HepG2 (cell line): ENCODE results near the gene TUBA1C. TPM values are rescaled to one million over a fixed set of nuclear protein-coding genes. Genes with fewer than 3 reads are reported as not detected.

Experiments used
- FOXP4 ChIP-seq: sonication (generic); formaldehyde crosslinking; IDR thresholded peaks from 2 replicates; pipeline ENCODE4 v1.4.0; 2020; ENCODE audit warnings: missing genetic modification reagents
- KDM3A ChIP-seq: IDR thresholded peaks from 2 replicates; pipeline ENCODE4 v1.6.1; 2018; ENCODE audit warnings: low read depth, missing compliant biosample characterization
- LCORL ChIP-seq, 2 experiments: fragments of 450-650 bp in 1 of 2; sonication (generic) in 1 of 2; formaldehyde crosslinking in 1 of 2; IDR thresholded peaks; 2 replicates each; pipeline versions ENCODE4 v1.5.0 to v1.6.1; 2017 to 2020; ENCODE audit warnings: antibody characterized with exemption in 1 of 2, missing genetic modification reagents in 1 of 2
- MAZ ChIP-seq, 2 experiments: sonication (generic) in 1 of 2; formaldehyde crosslinking in 1 of 2; IDR thresholded peaks; 2 replicates each; pipeline versions ENCODE4 v1.5.0 to v1.6.1; 2012 to 2020; ENCODE audit warnings: low read depth in 2 of 2, mild to moderate bottlenecking in 2 of 2, borderline replicate concordance in 1 of 2, improper control_type of control experiment in 1 of 2, low read length in 1 of 2, missing genetic modification reagents in 1 of 2, moderate library complexity in 1 of 2
- RFXAP ChIP-seq: sonication (generic); formaldehyde crosslinking; IDR thresholded peaks from 2 replicates; pipeline ENCODE4 v1.4.0; 2020; ENCODE audit warnings: missing genetic modification reagents, borderline replicate concordance
- SAFB2 ChIP-seq: sonication (generic); formaldehyde crosslinking; IDR thresholded peaks from 2 replicates; pipeline ENCODE4 v1.5.1; 2020; ENCODE audit warnings: missing genetic modification reagents, low read depth, mild to moderate bottlenecking, borderline replicate concordance
- SALL1 ChIP-seq: sonication (generic); formaldehyde crosslinking; IDR thresholded peaks from 2 replicates; pipeline ENCODE4 v1.8.0; 2022; ENCODE audit warnings: mild to moderate bottlenecking, missing genetic modification reagents
- YY1 ChIP-seq: IDR thresholded peaks from 2 replicates; pipeline ENCODE4 v1.6.1; 2011; ENCODE audit warnings: low read length, low read depth, moderate library complexity, mild to moderate bottlenecking; ENCODE audit not compliant: insufficient read depth, insufficient replicate concordance
- ZNF256 ChIP-seq: sonication (generic); formaldehyde crosslinking; conservative IDR thresholded peaks from 2 replicates; pipeline ENCODE4 v1.4.0; 2020; ENCODE audit warnings: missing genetic modification reagents
- ZNF274 ChIP-seq: sonication (generic); formaldehyde crosslinking; IDR thresholded peaks from 2 replicates; pipeline ENCODE4 v1.5.1; 2020; ENCODE audit warnings: mild to moderate bottlenecking, missing genetic modification reagents
- ZNF430 ChIP-seq: sonication (generic); formaldehyde crosslinking; IDR thresholded peaks from 2 replicates; pipeline ENCODE4 v1.9.0; 2021; ENCODE audit warnings: mild to moderate bottlenecking, missing genetic modification reagents
- ZNF431 ChIP-seq: sonication (generic); formaldehyde crosslinking; IDR thresholded peaks from 2 replicates; pipeline ENCODE4 v1.9.0; 2022; ENCODE audit warnings: missing genetic modification reagents, low read depth, mild to moderate bottlenecking, borderline replicate concordance
- ZNF878 ChIP-seq: sonication (generic); formaldehyde crosslinking; IDR thresholded peaks from 2 replicates; pipeline ENCODE4 v1.8.1; 2023; ENCODE audit warnings: mild to moderate bottlenecking, missing genetic modification reagents, moderate library complexity
- polyA plus RNA-seq, 8 experiments: library from polyadenylated mRNA; depleted of rRNA in 3 of 8; stranded (reverse) in 7 of 8; unstranded in 1 of 8; fragments of >200 nt; fragmentation: Illumina TruSeq in 4 of 8; extraction: Trizol in 4 of 8; gene quantifications; 2 replicates each; pipeline versions ENCODE4 v1.2.1 to v1.2.3, GENCODE V29; 2011 to 2016; ENCODE audit warnings: low read depth in 4 of 8, missing spikeins in 1 of 8, mixed read lengths in 1 of 8; ENCODE audit not compliant: insufficient read depth in 1 of 8
- total RNA-seq, 5 experiments: library from RNA; depleted of rRNA; stranded (reverse); fragments of >200 nt; fragmentation: Illumina TruSeq; extraction: Trizol; gene quantifications; 2 replicates each; pipeline ENCODE4 v1.2.3, GENCODE V29; 2016; ENCODE audit warnings: low read depth in 1 of 5
- TF ChIP-seq, protein P1 (sequence below): sonication (generic); formaldehyde crosslinking; IDR thresholded peaks from 2 replicates; pipeline ENCODE4 v1.8.1; 2023; ENCODE audit warnings: mild to moderate bottlenecking, moderate library complexity, missing genetic modification reagents
- TF ChIP-seq, protein P2 (sequence below), 2 experiments: sonication (generic) in 1 of 2; formaldehyde crosslinking in 1 of 2; IDR thresholded peaks; 2 replicates each; pipeline versions ENCODE4 v1.4.0 to v1.6.1; 2018 to 2020; ENCODE audit warnings: missing genetic modification reagents in 2 of 2, borderline replicate concordance in 1 of 2, low read depth in 1 of 2, mild to moderate bottlenecking in 1 of 2, missing biosample characterization in 1 of 2
- TF ChIP-seq, protein P3 (sequence below): sonication (generic); formaldehyde crosslinking; IDR thresholded peaks from 2 replicates; pipeline ENCODE4 v1.8.0; 2022; ENCODE audit warnings: mild to moderate bottlenecking, missing genetic modification reagents; ENCODE audit not compliant: insufficient replicate concordance
- TF ChIP-seq, protein P4 (sequence below): sonication (generic); formaldehyde crosslinking; IDR thresholded peaks from 2 replicates; pipeline ENCODE4 v1.4.0; 2020; ENCODE audit warnings: missing genetic modification reagents

TUBA1C gene
- total and polyA plus RNA-seq, 2 of the 13 experiments (the other 11 are each of a cell fraction or from before 2014, with no cell fraction given), result 693 to 1,075 TPM

- peak; percentile 88 for TF ChIP-seq YY1
- TF ChIP-seq, protein P1, sequence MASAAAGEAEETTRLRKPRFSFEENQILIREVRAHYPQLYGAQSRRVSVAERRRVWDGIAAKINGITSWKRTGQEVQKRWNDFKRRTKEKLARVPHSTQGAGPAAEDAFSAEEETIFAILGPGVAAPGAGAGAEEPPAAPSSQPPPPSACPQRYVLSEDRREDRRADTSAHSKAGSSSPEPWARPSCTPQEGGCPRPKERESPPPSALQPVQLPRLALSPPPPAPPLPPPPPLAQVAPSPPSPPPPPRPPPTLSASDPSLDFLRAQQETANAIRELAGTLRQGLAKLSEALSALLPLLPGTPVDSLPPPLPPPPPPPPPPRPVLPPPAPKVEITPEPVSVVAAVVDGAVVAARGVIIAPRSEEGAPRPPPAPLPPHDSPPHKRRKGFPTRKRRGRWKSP (CRISPR knock-in tag), result peak; percentile 77; the same call in 1 of the 2 replicates
- TF ChIP-seq LCORL (IDR thresholded peaks at IDR 0.05), result no peak
- TF ChIP-seq LCORL (CRISPR knock-in tag; IDR thresholded peaks at IDR 0.05), result 0 out of 2 replicates have a peak, but pooled peaks have one; percentile 30
- TF ChIP-seq KDM3A, result no peak
- TF ChIP-seq SAFB2 (CRISPR knock-in tag), result no peak
- TF ChIP-seq ZNF256 (CRISPR knock-in tag), result 0 out of 2 replicates have a peak, but pooled peaks have one; percentile 23
- TF ChIP-seq, protein P2, sequence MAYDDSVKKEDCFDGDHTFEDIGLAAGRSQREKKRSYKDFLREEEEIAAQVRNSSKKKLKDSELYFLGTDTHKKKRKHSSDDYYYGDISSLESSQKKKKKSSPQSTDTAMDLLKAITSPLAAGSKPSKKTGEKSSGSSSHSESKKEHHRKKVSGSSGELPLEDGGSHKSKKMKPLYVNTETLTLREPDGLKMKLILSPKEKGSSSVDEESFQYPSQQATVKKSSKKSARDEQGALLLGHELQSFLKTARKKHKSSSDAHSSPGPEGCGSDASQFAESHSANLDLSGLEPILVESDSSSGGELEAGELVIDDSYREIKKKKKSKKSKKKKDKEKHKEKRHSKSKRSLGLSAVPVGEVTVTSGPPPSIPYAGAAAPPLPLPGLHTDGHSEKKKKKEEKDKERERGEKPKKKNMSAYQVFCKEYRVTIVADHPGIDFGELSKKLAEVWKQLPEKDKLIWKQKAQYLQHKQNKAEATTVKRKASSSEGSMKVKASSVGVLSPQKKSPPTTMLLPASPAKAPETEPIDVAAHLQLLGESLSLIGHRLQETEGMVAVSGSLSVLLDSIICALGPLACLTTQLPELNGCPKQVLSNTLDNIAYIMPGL (CRISPR knock-in tag; IDR thresholded peaks at IDR 0.05; ENCODE audit: borderline replicate concordance in 1 of 2, low read depth in 1 of 2), result peak in 1 of 2 experiments; percentile 76; a peak in 2 of 4 replicates
- peak; percentile 97; the same call in 1 of the 2 replicates for TF ChIP-seq ZNF878 (CRISPR knock-in tag)
- peak; percentile 80; the same call in 1 of the 2 replicates for TF ChIP-seq ZNF430
- TF ChIP-seq ZNF274 (CRISPR knock-in tag), result 0 out of 2 replicates have a peak, but pooled peaks have one; percentile 35
- TF ChIP-seq, protein P3, sequence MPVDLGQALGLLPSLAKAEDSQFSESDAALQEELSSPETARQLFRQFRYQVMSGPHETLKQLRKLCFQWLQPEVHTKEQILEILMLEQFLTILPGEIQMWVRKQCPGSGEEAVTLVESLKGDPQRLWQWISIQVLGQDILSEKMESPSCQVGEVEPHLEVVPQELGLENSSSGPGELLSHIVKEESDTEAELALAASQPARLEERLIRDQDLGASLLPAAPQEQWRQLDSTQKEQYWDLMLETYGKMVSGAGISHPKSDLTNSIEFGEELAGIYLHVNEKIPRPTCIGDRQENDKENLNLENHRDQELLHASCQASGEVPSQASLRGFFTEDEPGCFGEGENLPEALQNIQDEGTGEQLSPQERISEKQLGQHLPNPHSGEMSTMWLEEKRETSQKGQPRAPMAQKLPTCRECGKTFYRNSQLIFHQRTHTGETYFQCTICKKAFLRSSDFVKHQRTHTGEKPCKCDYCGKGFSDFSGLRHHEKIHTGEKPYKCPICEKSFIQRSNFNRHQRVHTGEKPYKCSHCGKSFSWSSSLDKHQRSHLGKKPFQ (CRISPR knock-in tag), result no peak
- 0 out of 2 replicates have a peak, but pooled peaks have one; percentile 59 for TF ChIP-seq MAZ (IDR thresholded peaks at IDR 0.05; ENCODE audit: borderline replicate concordance, low read depth, low read length)
- peak; percentile 49; the same call in 1 of the 2 replicates for TF ChIP-seq MAZ (CRISPR knock-in tag; IDR thresholded peaks at IDR 0.05; ENCODE audit: low read depth)
- peak; percentile 75; the same call in 1 of the 2 replicates for TF ChIP-seq RFXAP (CRISPR knock-in tag)
- 0 out of 2 replicates have a peak, but pooled peaks have one; percentile 53 for TF ChIP-seq ZNF431 (CRISPR knock-in tag)
- TF ChIP-seq FOXP4 (CRISPR knock-in tag), result no peak
- TF ChIP-seq, protein P4, sequence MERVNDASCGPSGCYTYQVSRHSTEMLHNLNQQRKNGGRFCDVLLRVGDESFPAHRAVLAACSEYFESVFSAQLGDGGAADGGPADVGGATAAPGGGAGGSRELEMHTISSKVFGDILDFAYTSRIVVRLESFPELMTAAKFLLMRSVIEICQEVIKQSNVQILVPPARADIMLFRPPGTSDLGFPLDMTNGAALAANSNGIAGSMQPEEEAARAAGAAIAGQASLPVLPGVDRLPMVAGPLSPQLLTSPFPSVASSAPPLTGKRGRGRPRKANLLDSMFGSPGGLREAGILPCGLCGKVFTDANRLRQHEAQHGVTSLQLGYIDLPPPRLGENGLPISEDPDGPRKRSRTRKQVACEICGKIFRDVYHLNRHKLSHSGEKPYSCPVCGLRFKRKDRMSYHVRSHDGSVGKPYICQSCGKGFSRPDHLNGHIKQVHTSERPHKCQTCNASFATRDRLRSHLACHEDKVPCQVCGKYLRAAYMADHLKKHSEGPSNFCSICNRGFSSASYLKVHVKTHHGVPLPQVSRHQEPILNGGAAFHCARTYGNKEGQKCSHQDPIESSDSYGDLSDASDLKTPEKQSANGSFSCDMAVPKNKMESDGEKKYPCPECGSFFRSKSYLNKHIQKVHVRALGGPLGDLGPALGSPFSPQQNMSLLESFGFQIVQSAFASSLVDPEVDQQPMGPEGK (CRISPR knock-in tag), result no peak; the same call in 1 of the 2 replicates
- TF ChIP-seq SALL1 (CRISPR knock-in tag), result peak; percentile 62
These were observed 58.0 kb downstream of the TUBA1C start, which contains the start of gene TROAP (continued) for GRCh38 chr12:49322708-49323523.
